Neural progenitor cell (in vitro differentiated cells): Measurements from ENCODE around the gene ABTB2. TPM values are rescaled to one million over a fixed set of nuclear protein-coding genes. Genes with fewer than 3 reads are reported as not detected.

ENCODE experiments used
- DNase-seq: peaks from one replicate; pipeline ENCODE4 v3.0.0-alpha.2; 2016; ENCODE audit warnings: low spot score
- H2AFZ ChIP-seq: fragments of 200-600 bp; sonication (generic); replicated peaks from 2 replicates; pipeline ENCODE4 v1.6.1; 2016; ENCODE audit warnings: antibody characterized with exemption
- H3F3A ChIP-seq: fragments of 200-600 bp; sonication (generic); 2 replicates; pipeline ENCODE4 v1.6.1; 2016; ENCODE audit warnings: antibody characterized with exemption, low read depth
- H3K27ac ChIP-seq: fragments of 200-600 bp; sonication (generic); 2 replicates; pipeline ENCODE4 v1.5.1; 2016; ENCODE audit warnings: mild to moderate bottlenecking
- H3K27me3 ChIP-seq: fragments of 200-600 bp; sonication (generic); 2 replicates; pipeline ENCODE4 v1.6.1; 2016; ENCODE audit warnings: mild to moderate bottlenecking, moderate library complexity
- H3K36me3 ChIP-seq: fragments of 200-600 bp; sonication (generic); 2 replicates; pipeline ENCODE4 v1.5.1; 2016
- H3K4me1 ChIP-seq: fragments of 200-600 bp; sonication (generic); 2 replicates; pipeline ENCODE4 v1.6.1; 2016; ENCODE audit warnings: mixed run types
- H3K4me2 ChIP-seq: fragments of 200-600 bp; sonication (generic); 2 replicates; pipeline ENCODE4 v1.6.1; 2016
- H3K4me3 ChIP-seq: fragments of 200-600 bp; sonication (generic); 2 replicates; pipeline ENCODE4 v1.5.1; 2016
- H3K79me2 ChIP-seq: fragments of 200-600 bp; sonication (generic); 2 replicates; pipeline ENCODE4 v1.6.1; 2016; ENCODE audit warnings: low read depth
- H3K9ac ChIP-seq: fragments of 200-600 bp; sonication (generic); 2 replicates; pipeline ENCODE4 v1.6.1; 2016
- H3K9me3 ChIP-seq: fragments of 200-600 bp; sonication (generic); 2 replicates; pipeline ENCODE4 v1.5.1; 2016; ENCODE audit warnings: low read depth
- H4K20me1 ChIP-seq: fragments of 200-600 bp; sonication (generic); 2 replicates; pipeline ENCODE4 v1.6.1; 2016; ENCODE audit warnings: low read depth
- H3K27ac Mint-ChIP-seq: 3 replicates; pipeline ENCODE4 v1.8.0; 2021; ENCODE audit warnings: mixed read lengths
- H3K27me3 Mint-ChIP-seq: 2 replicates; pipeline ENCODE4 v1.8.0; 2022; ENCODE audit warnings: low read depth, mild to moderate bottlenecking, inconsistent platforms, moderate library complexity, mixed read lengths; ENCODE audit not compliant: insufficient read depth
- H3K36me3 Mint-ChIP-seq: 3 replicates; pipeline ENCODE4 v1.8.0; 2021; ENCODE audit warnings: mixed read lengths
- H3K4me1 Mint-ChIP-seq: 3 replicates; pipeline ENCODE4 v1.8.0; 2021; ENCODE audit warnings: mixed read lengths
- H3K4me3 Mint-ChIP-seq: 3 replicates; pipeline ENCODE4 v1.8.0; 2021; ENCODE audit warnings: mild to moderate bottlenecking, moderate library complexity, mixed read lengths
- H3K9me3 Mint-ChIP-seq: 3 replicates; pipeline ENCODE4 v1.8.0; 2020; ENCODE audit warnings: mixed read lengths
- CTCF ChIP-seq: fragments of 200-600 bp; sonication (generic); IDR thresholded peaks from 2 replicates; pipeline ENCODE4 v1.5.1; 2017; ENCODE audit warnings: antibody characterized with exemption, mild to moderate bottlenecking
- EZH2 ChIP-seq: fragments of 200-600 bp; sonication (generic); IDR thresholded peaks from 2 replicates; pipeline ENCODE4 v1.6.1; 2017; ENCODE audit warnings: antibody characterized with exemption, mild to moderate bottlenecking, moderate library complexity
- EZH2phosphoT487 ChIP-seq: fragments of 200-600 bp; sonication (generic); IDR thresholded peaks from 2 replicates; pipeline ENCODE4 v1.6.1; 2017; ENCODE audit warnings: antibody characterized with exemption
- total RNA-seq: library from RNA; depleted of rRNA; stranded (reverse); fragments of >200 nt; gene quantifications from 2 replicates; pipeline ENCODE4 v1.2.3, GENCODE V29; 2015; ENCODE audit warnings: low replicate concordance

ABTB2 gene
- total RNA-seq, 1 donor from 2014 or later = 0.37 TPM

GRCh38 chr11:34166806-34167740 is 190.7 kb downstream of the ABTB2 start:
- Histone ChIP-seq H3K4me3 (no peak overlapping the region), H3K36me3 (no peaks in the 10 kb centered on the region), H3K4me1 (no peaks in the 10 kb centered on the region), H3K9me3 (no peaks in the 10 kb centered on the region), H3F3A (no peaks in the 10 kb centered on the region), H3K4me2 (no peak overlapping the region), H3K27ac (no peak overlapping the region), H3K9ac (no peak overlapping the region), H4K20me1 (no peaks in the 10 kb centered on the region), H2AFZ (no peak overlapping the region), H3K79me2 (no peaks in the 10 kb centered on the region), H3K27me3 (no peaks in the 10 kb centered on the region)
- peaks cover 4% of the 10 kb centered on the region for H3K4me1 Mint-ChIP-seq
- no peak for DNase-seq
- H3K4me3 Mint-ChIP-seq = no peak overlapping the region
- H3K36me3 Mint-ChIP-seq = peaks cover 6% of the 10 kb centered on the region
- H3K9me3 Mint-ChIP-seq = no peaks in the 10 kb centered on the region
- peaks cover 10% of the 10 kb centered on the region for H3K27me3 Mint-ChIP-seq
- TF ChIP-seq EZH2 (no peak), EZH2phosphoT487 (no peak), CTCF (no peak)
- H3K27ac Mint-ChIP-seq = no peak overlapping the region

- no peak overlapping the region for H3K27ac Mint-ChIP-seq
Observed at GRCh38 chr11:34165786-34166555, 191.8 kb downstream of the ABTB2 start.

GRCh38 chr11:34165121-34165520 is 192.7 kb downstream of the ABTB2 start:
- Histone ChIP-seq H3K4me2 (no peak overlapping the region), H3K36me3 (no peaks in the 10 kb centered on the region), H3K9ac (no peak overlapping the region), H3K27ac (no peak overlapping the region), H3K79me2 (no peaks in the 10 kb centered on the region), H3K4me3 (no peak overlapping the region), H2AFZ (no peak overlapping the region), H3K27me3 (no peaks in the 10 kb centered on the region), H3K4me1 (no peaks in the 10 kb centered on the region), H4K20me1 (no peaks in the 10 kb centered on the region), H3K9me3 (no peaks in the 10 kb centered on the region), H3F3A (no peaks in the 10 kb centered on the region)
- Mint-ChIP-seq H3K27ac (no peak overlapping the region), H3K9me3 (no peaks in the 10 kb centered on the region), H3K4me1 (peaks cover 4% of the 10 kb centered on the region), H3K27me3 (peaks cover 10% of the 10 kb centered on the region), H3K4me3 (no peak overlapping the region), H3K36me3 (peaks cover 5% of the 10 kb centered on the region)
- TF ChIP-seq EZH2 (no peak), EZH2phosphoT487 (no peak), CTCF (no peak)
- DNase-seq = no peak

More at GRCh38 chr11:34165786-34166555, 191.8 kb downstream of the ABTB2 start:
- Histone ChIP-seq H3K9me3 (no peaks in the 10 kb centered on the region), H3K27ac (no peak overlapping the region), H3K36me3 (no peaks in the 10 kb centered on the region), H3K9ac (no peak overlapping the region), H3K4me1 (no peaks in the 10 kb centered on the region), H3K4me2 (no peak overlapping the region), H4K20me1 (no peaks in the 10 kb centered on the region), H2AFZ (no peak overlapping the region), H3K4me3 (no peak overlapping the region), H3K27me3 (no peaks in the 10 kb centered on the region), H3F3A (no peaks in the 10 kb centered on the region), H3K79me2 (no peaks in the 10 kb centered on the region)
- peaks cover 4% of the 10 kb centered on the region for H3K4me1 Mint-ChIP-seq
- no peak for TF ChIP-seq CTCF
- TF ChIP-seq EZH2phosphoT487 = no peak
- no peak for TF ChIP-seq EZH2
- no peak overlapping the region for H3K4me3 Mint-ChIP-seq
- H3K27me3 Mint-ChIP-seq = peaks cover 10% of the 10 kb centered on the region
- DNase-seq = no peak
- H3K36me3 Mint-ChIP-seq = peaks cover 5% of the 10 kb centered on the region
- H3K9me3 Mint-ChIP-seq = no peaks in the 10 kb centered on the region
